HepG2 (cell line): Measurements from ENCODE around the gene SPATS2. TPM values are rescaled to one million over a fixed set of nuclear protein-coding genes. Genes with fewer than 3 reads are reported as not detected.

Experiments used
- ATAC-seq: fragments of 200-7000 bp; cut with Tn5 transposase; 3 replicates; pipeline ENCODE4 v1.9.1; 2020; ENCODE audit warnings: mild to moderate bottlenecking, moderate library complexity
- BruUV-seq: library from RNA; stranded (reverse); fragments of 400-500 nt; replicated peaks from 2 replicates; lab custom pipeline; 2021; lab: Mats Ljungman, UMichigan
- CTCF ChIA-PET: fragments of 300-600 bp; formaldehyde crosslinking; extraction: SDS; loops from one replicate; lab custom pipeline; 2021; ENCODE audit warnings: low total read pairs, inconsistent platforms, low intra/inter-chr PET ratio; lab: Yijun Ruan, JAX
- POLR2A ChIA-PET: fragments of 350-600 bp; sonication (Branson Sonifier 250); formaldehyde crosslinking; loops from one replicate; lab custom pipeline; 2020; ENCODE audit warnings: antibody characterized with exemption, inconsistent platforms; lab: Yijun Ruan, JAX
- DNase-seq: peaks from one replicate; pipeline ENCODE4 v3.0.0-alpha.2; 2015; ENCODE audit warnings: low spot score
- FAIRE-seq: peaks from 3 replicates; lab custom pipeline; 2011; peaks lifted over from hg19 to GRCh38; lab: Jason Lieb, UNC
- H2AFZ ChIP-seq: one replicate; pipeline ENCODE4 v1.6.1; 2011; ENCODE audit warnings: low read length, inconsistent platforms
- H3K27ac ChIP-seq: fragments of 300-600 bp; 3 replicates; pipeline ENCODE4 v1.8.0; 2011; ENCODE audit warnings: mixed run types, mild to moderate bottlenecking, mixed read lengths, low read length, inconsistent platforms; ENCODE audit not compliant: insufficient read depth; ENCODE audit errors: extremely low read length
- H3K27me3 ChIP-seq, 2 experiments: fragments of 200-600 bp in 1 of 2; 2 replicates in 1 of 2; 3 replicates in 1 of 2; pipeline versions ENCODE4 v1.6.0 to v1.8.0; 2011; ENCODE audit warnings: low read length in 2 of 2, mild to moderate bottlenecking in 2 of 2, moderate library complexity in 2 of 2, inconsistent platforms in 1 of 2; ENCODE audit not compliant: insufficient read depth in 2 of 2, control insufficient read depth in 1 of 2
- H3K36me3 ChIP-seq, 2 experiments: fragments of 200-600 bp in 1 of 2; replicated peaks in 1 of 2; 2 replicates in 1 of 2; 3 replicates in 1 of 2; pipeline versions ENCODE4 v1.5.1 to v1.8.0; 2011; ENCODE audit warnings: low read length in 2 of 2, inconsistent platforms in 1 of 2; ENCODE audit not compliant: insufficient read depth in 2 of 2, control insufficient read depth in 1 of 2
- H3K4me1 ChIP-seq: 2 replicates; pipeline ENCODE4 v1.5.1; 2012; ENCODE audit warnings: low read length, inconsistent platforms; ENCODE audit not compliant: insufficient read depth
- H3K4me2 ChIP-seq: 2 replicates; pipeline ENCODE4 v1.6.0; 2011; ENCODE audit warnings: low read depth, low read length, inconsistent platforms
- H3K4me3 ChIP-seq, 3 experiments: fragments of 200-600 bp in 1 of 3; sonication (generic), shearing (Covaris generic) in 1 of 3; replicated peaks in 1 of 3; 2 replicates each; pipeline ENCODE4 v1.5.1; 2011 to 2016; ENCODE audit warnings: low read length in 3 of 3, inconsistent platforms in 2 of 3, low read depth in 2 of 3, mild to moderate bottlenecking in 2 of 3, control low read depth in 1 of 3, mixed read lengths in 1 of 3; ENCODE audit not compliant: insufficient read depth in 1 of 3
- H3K79me2 ChIP-seq: one replicate; pipeline ENCODE4 v1.6.1; 2011; ENCODE audit warnings: low read length, inconsistent platforms; ENCODE audit not compliant: insufficient read depth
- H3K9ac ChIP-seq: 2 replicates; pipeline ENCODE4 v1.6.0; 2011; ENCODE audit warnings: mild to moderate bottlenecking, low read depth, low read length, inconsistent platforms; ENCODE audit not compliant: insufficient read depth
- H3K9me3 ChIP-seq: 2 replicates; pipeline ENCODE4 v1.5.1; 2012; ENCODE audit warnings: mild to moderate bottlenecking, low read length
- H4K20me1 ChIP-seq: 2 replicates; pipeline ENCODE4 v1.6.0; 2011; ENCODE audit warnings: inconsistent platforms, mild to moderate bottlenecking, low read length, moderate library complexity; ENCODE audit not compliant: insufficient read depth
- HBP1 ChIP-seq: IDR thresholded peaks from 2 replicates; pipeline ENCODE4 v1.6.1; 2016; ENCODE audit warnings: low read depth, control low read depth
- HINFP ChIP-seq: sonication (generic); formaldehyde crosslinking; IDR thresholded peaks from 2 replicates; pipeline ENCODE4 v1.4.0; 2020; ENCODE audit warnings: low read depth, mild to moderate bottlenecking, missing genetic modification reagents
- RORA ChIP-seq: sonication (generic); formaldehyde crosslinking; IDR thresholded peaks from 2 replicates; pipeline ENCODE4 v1.5.0; 2020; ENCODE audit warnings: mild to moderate bottlenecking, missing genetic modification reagents, moderate library complexity
- TBX2 ChIP-seq: sonication (generic); formaldehyde crosslinking; IDR thresholded peaks from 2 replicates; pipeline ENCODE4 v1.5.0; 2020; ENCODE audit warnings: missing genetic modification reagents, mild to moderate bottlenecking, borderline replicate concordance
- ZBTB4 ChIP-seq: sonication (generic); formaldehyde crosslinking; IDR thresholded peaks from 2 replicates; pipeline ENCODE4 v1.4.0; 2020; ENCODE audit warnings: missing genetic modification reagents, mild to moderate bottlenecking, borderline replicate concordance
- ZC3H4 ChIP-seq: sonication (generic); formaldehyde crosslinking; IDR thresholded peaks from 2 replicates; pipeline ENCODE4 v1.4.0; 2020; ENCODE audit warnings: missing genetic modification reagents, borderline replicate concordance
- ZNF343 ChIP-seq: sonication (generic); formaldehyde crosslinking; IDR thresholded peaks from 2 replicates; pipeline ENCODE4 v1.4.0; 2020; ENCODE audit warnings: mild to moderate bottlenecking, missing genetic modification reagents
- ZNF550 ChIP-seq: sonication (generic); formaldehyde crosslinking; IDR thresholded peaks from 2 replicates; pipeline ENCODE4 v1.4.0; 2020; ENCODE audit warnings: mild to moderate bottlenecking, missing genetic modification reagents, borderline replicate concordance
- ZNF660 ChIP-seq: sonication (generic); formaldehyde crosslinking; IDR thresholded peaks from 2 replicates; pipeline ENCODE4 v1.5.1; 2020; ENCODE audit warnings: mild to moderate bottlenecking, low read depth, missing genetic modification reagents, borderline replicate concordance
- WGBS: methylation state at CpG from one replicate; pipeline ENCODE4 v1.1.6; 2017; ENCODE audit warnings: low lambda C conversion rate; 5-methylcytosine and 5-hydroxymethylcytosine counted together
- in situ Hi-C: cut with HindIII; loops from 2 replicates; pipeline ENCODE4 v1.10.0; 2017; ENCODE audit warnings: low pct_unique_long_range_greater_than_20kb; ENCODE audit not compliant: extremely low pct_ligation_motif_present
- intact Hi-C: fragments of 100-400 bp; cut with micrococcal nuclease; formaldehyde crosslinking; loops from one replicate; pipeline ENCODE4 v1.10.0; 2022; ENCODE audit not compliant: unreplicated experiment
- polyA plus RNA-seq, 8 experiments: library from polyadenylated mRNA; depleted of rRNA in 3 of 8; stranded (reverse) in 7 of 8; unstranded in 1 of 8; fragments of >200 nt; fragmentation: Illumina TruSeq in 4 of 8; extraction: Trizol in 4 of 8; gene quantifications; 2 replicates each; pipeline versions ENCODE4 v1.2.1 to v1.2.3, GENCODE V29; 2011 to 2016; ENCODE audit warnings: low read depth in 4 of 8, missing spikeins in 1 of 8, mixed read lengths in 1 of 8; ENCODE audit not compliant: insufficient read depth in 1 of 8
- total RNA-seq, 5 experiments: library from RNA; depleted of rRNA; stranded (reverse); fragments of >200 nt; fragmentation: Illumina TruSeq; extraction: Trizol; gene quantifications; 2 replicates each; pipeline ENCODE4 v1.2.3, GENCODE V29; 2016; ENCODE audit warnings: low read depth in 1 of 5
- TF ChIP-seq, protein P1 (sequence below): sonication (generic); formaldehyde crosslinking; IDR thresholded peaks from 2 replicates; pipeline ENCODE4 v1.4.0; 2020; ENCODE audit warnings: mild to moderate bottlenecking, missing genetic modification reagents

The SPATS2 gene
- total and polyA plus RNA-seq, 2 of the 13 experiments (the other 11 are each of a cell fraction or from before 2014, with no cell fraction given), result 19.3 to 28.1 TPM

DNA sequence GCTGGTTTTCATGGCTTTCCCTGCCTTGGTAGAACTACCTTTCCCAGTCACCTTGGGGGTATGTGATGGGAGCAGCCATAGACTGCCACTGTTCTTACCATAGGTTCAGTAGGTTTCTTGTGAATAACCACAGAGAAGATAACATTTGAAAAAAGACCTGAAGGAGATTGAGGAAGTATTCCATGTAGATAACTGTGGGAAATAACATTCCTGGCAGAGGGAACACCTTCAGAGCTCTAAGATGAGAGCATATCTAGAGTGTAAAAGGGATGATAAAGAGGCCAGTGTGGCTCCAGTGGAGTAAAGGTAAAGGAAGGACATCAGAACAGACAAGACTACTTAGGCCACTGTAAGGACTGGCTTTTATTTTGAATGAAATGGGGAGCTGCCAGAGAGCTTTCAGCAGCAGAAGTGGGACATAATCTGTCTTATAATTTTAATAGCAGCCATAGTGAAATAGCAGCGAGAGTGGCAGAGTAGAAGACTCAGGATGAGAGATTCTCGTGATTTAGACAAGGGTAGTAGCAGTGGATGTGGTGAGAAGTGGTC, 88.9 kb downstream of the SPATS2 start (continued):
- TF ChIP-seq, protein P1, sequence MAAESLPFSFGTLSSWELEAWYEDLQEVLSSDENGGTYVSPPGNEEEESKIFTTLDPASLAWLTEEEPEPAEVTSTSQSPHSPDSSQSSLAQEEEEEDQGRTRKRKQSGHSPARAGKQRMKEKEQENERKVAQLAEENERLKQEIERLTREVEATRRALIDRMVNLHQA (CRISPR knock-in tag), result no peak
- TF ChIP-seq RORA (CRISPR knock-in tag) (no peak), ZBTB4 (CRISPR knock-in tag) (no peak), TBX2 (no peak), ZNF660 (CRISPR knock-in tag) (no peak), HINFP (no peak), ZC3H4 (CRISPR knock-in tag) (no peak)
- TF ChIP-seq, all 625 proteins: peak for 0

- in situ Hi-C loops (no loop called here), intact Hi-C loops (no loop called here)
- Histone ChIP-seq H3K36me3 (peaks cover 0 to 8% of the 10 kb centered on the region in 2 experiments; a peak in 4 of 5 replicates), H3K4me2 (no peak overlapping the region), H3K4me1 (peaks cover 21% of the 10 kb centered on the region), H3K27ac (no peak overlapping the region), H3K9ac (no peak overlapping the region), H3K9me3 (no peaks in the 10 kb centered on the region), H2AFZ (no peak overlapping the region), H4K20me1 (no peaks in the 10 kb centered on the region), H3K79me2 (peaks cover 6% of the 10 kb centered on the region), H3K4me3 (no peak overlapping the region), H3K27me3 (no peaks in the 10 kb centered on the region)
- FAIRE-seq (no peak), DNase-seq (no peak), ATAC-seq (no peak)
- 98% methylated on average over 3 of the region's 3 CpGs for WGBS
- TF ChIP-seq HBP1 (CRISPR knock-in tag) (no peak), ZNF343 (CRISPR knock-in tag) (no peak), ZNF550 (CRISPR knock-in tag) (no peak)
- BruUV-seq, result no TSS peak
- POLR2A ChIA-PET, result no interaction called here
- CTCF ChIA-PET, result no interaction called here
Measured at GRCh38 chr12:49458816-49459215, 91.6 kb downstream of the SPATS2 start.
